GM21825 (cell line): ENCODE results near the gene MPP7.

Experiments
- ATAC-seq: cut with Tn5 transposase; IDR thresholded peaks from one replicate; pipeline ENCODE4 v1.9.1; 2021; ENCODE audit warnings: mild to moderate bottlenecking, moderate library complexity; ENCODE audit not compliant: unreplicated experiment

Gene MPP7

DNA sequence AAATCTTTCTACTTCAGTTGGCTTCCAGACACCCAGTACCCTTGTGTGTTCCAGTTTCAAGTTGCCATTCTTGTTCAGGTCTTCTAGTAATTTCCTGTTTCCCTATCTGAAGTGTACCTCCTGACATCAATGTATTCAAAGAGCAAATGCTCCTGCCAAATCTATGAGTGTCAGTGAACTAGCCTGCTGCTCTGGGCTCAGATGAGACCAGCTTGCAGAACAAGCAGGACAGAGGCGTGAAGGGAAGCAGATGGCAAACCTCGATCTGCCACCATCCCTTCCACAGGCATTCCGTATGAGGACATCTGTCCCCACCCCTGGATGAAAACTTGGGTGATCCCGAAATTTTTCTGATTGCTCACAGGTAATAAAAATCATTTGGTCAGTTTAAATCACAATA is 4.4 kb upstream of the MPP7 start:
- no peak for ATAC-seq

DNA sequence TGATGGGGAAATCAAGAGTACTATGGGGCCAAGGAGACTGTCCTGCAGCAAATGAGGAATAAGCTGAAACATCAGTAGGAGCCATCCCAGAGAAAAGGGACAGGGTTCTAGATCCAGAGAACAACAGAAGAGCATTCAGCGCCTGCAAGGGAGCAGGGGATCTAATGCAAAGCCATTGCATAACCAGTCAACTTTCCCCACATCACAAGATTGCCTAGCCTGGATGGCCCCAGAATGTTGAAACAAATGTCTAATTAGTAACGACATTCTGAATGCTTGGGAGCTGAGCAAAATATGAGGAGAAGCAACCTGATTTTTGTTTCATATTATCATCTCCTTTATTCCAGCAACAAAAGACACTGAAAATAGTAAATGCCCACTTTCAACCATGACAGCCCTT is 2.7 kb upstream of the MPP7 start:
- no peak for ATAC-seq

- ATAC-seq = no peak
These were observed 1.2 kb upstream of the MPP7 start for GRCh38 chr10:28304032-28304571.

DNA sequence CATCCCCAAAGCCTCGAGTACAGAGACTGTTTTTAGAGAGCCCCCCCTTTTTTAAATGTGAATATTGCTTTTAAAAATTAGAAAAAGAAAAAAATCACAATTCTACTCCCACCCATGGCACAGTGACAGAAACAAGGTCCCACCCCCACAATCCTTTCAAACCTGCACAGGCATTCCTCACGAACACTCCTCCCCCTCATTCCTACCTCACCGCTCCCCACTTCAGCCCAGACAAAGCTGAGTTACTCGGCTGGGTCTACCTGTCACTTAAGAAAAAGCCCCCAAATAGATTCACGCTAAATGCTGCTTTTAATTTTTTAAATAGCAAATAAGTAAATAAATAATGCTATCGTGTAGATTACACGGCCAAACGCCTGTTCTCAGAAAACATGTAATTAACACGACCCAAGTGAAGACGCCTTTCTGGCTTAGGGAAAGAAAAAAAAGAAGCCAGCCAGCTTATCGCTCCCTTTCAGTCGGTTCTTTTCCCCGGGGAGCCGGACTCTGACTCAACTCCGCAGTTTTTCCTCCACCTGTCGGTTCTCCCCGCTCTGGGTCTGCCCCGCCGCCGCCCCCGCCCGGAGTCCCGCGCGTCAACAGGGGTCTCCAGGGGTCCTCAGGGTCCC is 739 bp downstream of the MPP7 start:
- ATAC-seq = peak; percentile 0

GRCh38 chr10:28300027-28300426 is 2.8 kb downstream of the MPP7 start:
- ATAC-seq = no peak

- ATAC-seq = no peak
These were observed 3.9 kb downstream of the MPP7 start for GRCh38 chr10:28298951-28299350.

- ATAC-seq = no peak
These were observed 6.8 kb downstream of the MPP7 start for GRCh38 chr10:28296023-28296422.

GRCh38 chr10:28295336-28295735 is 7.5 kb downstream of the MPP7 start:
- no peak for ATAC-seq

DNA sequence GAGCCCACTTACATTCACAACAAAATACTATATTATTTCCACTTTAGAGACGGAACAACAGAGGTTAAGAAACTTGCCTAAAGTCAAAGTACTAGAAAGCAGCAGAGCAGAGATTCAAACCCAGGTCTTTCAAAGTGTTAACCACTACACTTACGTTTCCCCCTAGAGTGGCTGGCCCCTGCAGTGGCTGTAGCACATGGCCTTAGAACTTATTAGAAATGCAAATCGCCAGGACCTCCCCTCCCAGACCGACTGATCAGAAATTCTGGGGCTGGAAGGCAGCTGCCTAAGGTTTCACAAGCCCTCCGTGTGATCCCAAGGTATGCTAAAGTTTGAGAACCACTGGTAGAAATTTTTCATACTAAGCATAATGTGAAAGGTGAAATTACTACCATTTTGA is 8.1 kb downstream of the MPP7 start:
- no peak for ATAC-seq

- ATAC-seq = no peak
These were observed 8.7 kb downstream of the MPP7 start for GRCh38 chr10:28294169-28294532.

- no peak for ATAC-seq
These were observed 9.4 kb downstream of the MPP7 start for GRCh38 chr10:28293236-28294168.

GRCh38 chr10:28291881-28292297 is 11.0 kb downstream of the MPP7 start:
- ATAC-seq = no peak

DNA sequence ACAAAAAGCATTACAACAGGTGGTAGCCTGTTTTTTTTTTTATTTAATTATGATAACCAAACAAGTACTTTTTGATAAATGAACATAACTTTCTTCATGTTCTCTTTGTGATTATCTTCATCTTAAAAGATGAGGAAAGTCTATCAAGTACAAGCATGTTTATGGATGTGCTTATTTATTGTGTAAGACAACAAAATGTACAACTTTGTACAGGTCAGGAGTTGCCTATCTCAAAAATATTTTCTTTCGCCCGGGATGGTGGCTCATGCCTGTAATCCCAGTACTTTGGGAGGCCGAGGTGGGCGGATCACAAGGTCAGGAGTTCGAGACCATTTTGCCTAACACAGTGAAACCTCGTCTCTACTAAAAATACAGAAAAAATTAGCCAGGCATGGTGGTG is 17.0 kb downstream of the MPP7 start:
- no peak for ATAC-seq

DNA sequence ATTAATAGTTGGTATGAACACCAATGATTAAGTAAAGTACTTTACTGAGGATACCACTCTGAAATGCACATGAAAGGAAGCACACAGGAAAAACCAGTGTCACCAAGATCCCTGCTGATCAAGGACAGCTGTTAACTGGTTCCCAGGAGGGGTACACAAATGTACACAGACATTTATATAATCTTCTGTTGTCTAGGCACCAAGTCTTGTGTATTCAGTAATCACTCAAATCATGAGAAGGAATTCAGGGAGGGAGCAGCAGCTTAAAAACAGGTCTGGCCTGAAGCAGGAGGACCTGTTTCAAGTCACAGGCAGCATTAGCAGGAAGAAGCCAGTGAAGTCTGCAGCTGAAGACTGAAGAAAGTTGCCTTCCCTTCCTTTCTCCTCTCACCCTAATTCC is 18.7 kb downstream of the MPP7 start:
- ATAC-seq = no peak

DNA sequence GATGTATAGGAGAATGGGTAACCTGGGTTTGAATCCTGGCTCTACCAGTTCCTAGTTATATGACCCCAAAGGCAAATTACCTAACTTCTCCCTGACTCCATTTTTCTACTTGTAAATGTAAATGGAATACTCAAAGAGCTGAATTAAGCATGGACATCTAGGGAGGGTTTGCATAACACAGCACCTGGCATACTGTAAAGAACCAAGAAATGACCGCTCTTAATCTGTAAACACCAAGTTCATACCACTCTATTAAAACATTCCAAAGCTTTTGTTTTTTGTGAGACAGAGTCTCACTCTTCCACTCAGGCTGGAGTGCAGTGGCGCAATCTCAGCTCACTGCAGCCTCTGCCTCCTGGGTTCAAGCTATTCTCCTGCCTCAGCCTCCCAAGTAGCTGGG is 19.6 kb downstream of the MPP7 start:
- no peak for ATAC-seq

DNA sequence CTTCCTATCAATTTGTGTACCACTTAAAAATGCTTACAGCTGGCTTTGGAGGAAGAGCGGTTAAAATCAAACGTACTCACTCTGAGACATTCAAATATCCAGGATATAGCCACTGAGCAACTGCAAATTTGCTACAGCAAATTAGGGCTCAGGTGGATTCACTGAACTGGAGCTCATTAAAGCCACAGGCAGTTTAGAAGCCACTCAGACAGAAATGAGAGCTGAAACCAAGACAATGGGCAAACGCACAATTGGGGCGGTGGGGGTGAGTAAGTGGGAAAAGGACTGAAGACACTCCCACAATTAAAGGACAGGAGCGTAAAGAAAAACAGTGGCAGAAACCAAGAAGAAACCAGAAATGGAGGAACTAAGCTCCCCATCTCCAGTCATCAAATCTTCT is 20.5 kb downstream of the MPP7 start:
- ATAC-seq = no peak

GRCh38 chr10:28281726-28282315 is 21.0 kb downstream of the MPP7 start:
- ATAC-seq = no peak

- no peak for ATAC-seq
These were observed 22.2 kb downstream of the MPP7 start for GRCh38 chr10:28280652-28281051.

- ATAC-seq = no peak
These were observed 23.0 kb downstream of the MPP7 start for GRCh38 chr10:28279878-28280277.

GRCh38 chr10:28278842-28279241 is 24.0 kb downstream of the MPP7 start:
- no peak for ATAC-seq

DNA sequence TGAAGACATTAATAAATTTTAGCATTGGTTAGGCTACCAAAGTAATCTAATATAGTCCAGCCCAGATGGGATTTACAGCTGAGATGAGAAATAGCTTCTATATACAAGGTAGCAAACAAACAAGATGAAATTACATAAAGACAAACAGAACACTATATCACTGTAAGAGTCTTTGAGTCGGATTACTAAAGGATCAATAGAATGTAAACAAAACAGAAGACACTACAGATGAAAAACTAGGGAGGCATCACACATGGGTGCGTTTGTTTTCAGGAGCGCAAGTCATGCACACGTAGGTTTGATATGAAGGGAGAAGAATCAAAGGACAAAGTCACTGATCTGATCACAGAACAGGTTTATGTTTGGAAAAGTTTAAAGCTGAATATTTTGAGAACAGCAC is 26.5 kb downstream of the MPP7 start:
- no peak for ATAC-seq

GRCh38 chr10:28274475-28274874 is 28.4 kb downstream of the MPP7 start:
- no peak for ATAC-seq
